Parathyroid adenoma (tissue), 2 donors: ENCODE results near the gene ANKRD44.

Experiments used
- H2AFZ ChIP-seq: fragments of 300-600 bp; sonication (generic); one replicate; pipeline ENCODE4 v1.7.0; 2017; ENCODE audit warnings: antibody characterized with exemption, mild to moderate bottlenecking
- H3K27ac ChIP-seq: fragments of 300-600 bp; sonication (generic); one replicate; pipeline ENCODE4 v1.7.0; 2017
- H3K27me3 ChIP-seq: fragments of 300-600 bp; sonication (generic); one replicate; pipeline ENCODE4 v1.7.0; 2017; ENCODE audit warnings: low read length; ENCODE audit not compliant: control insufficient read depth, insufficient read depth
- H3K36me3 ChIP-seq: fragments of 300-600 bp; sonication (generic); one replicate; pipeline ENCODE4 v1.7.0; 2017; ENCODE audit warnings: low read length; ENCODE audit not compliant: control insufficient read depth, insufficient read depth
- H3K4me1 ChIP-seq: fragments of 300-600 bp; sonication (generic); one replicate; pipeline ENCODE4 v1.7.0; 2017; ENCODE audit warnings: control low read depth
- H3K4me2 ChIP-seq: fragments of 300-600 bp; sonication (generic); one replicate; pipeline ENCODE4 v1.7.0; 2017; ENCODE audit warnings: low read length
- H3K4me3 ChIP-seq: fragments of 300-600 bp; sonication (generic); one replicate; pipeline ENCODE4 v1.7.0; 2017; ENCODE audit warnings: low read depth, low read length
- H3K79me2 ChIP-seq: fragments of 300-600 bp; sonication (generic); one replicate; pipeline ENCODE4 v1.7.0; 2017; ENCODE audit warnings: control low read depth
- H3K9ac ChIP-seq: fragments of 300-600 bp; sonication (generic); one replicate; pipeline ENCODE4 v1.7.0; 2017; ENCODE audit warnings: mild to moderate bottlenecking
- H3K9me3 ChIP-seq: fragments of 300-600 bp; sonication (generic); one replicate; pipeline ENCODE4 v1.7.0; 2017; ENCODE audit warnings: low read length; ENCODE audit not compliant: control insufficient read depth
- TF ChIP-seq, protein P1 (sequence below): fragments of 300-600 bp; sonication (generic); IDR thresholded peaks from one replicate; pipeline ENCODE4 v1.7.0; 2017; ENCODE audit warnings: antibody characterized with exemption, mild to moderate bottlenecking
- donor health status: primary hyperparathyroidism.

The ANKRD44 gene

GRCh38 chr2:197308585-197308984, 2.0 kb downstream of the ANKRD44 start:
- no peaks in the 10 kb centered on the region for H3K27me3 ChIP-seq
- TF ChIP-seq, protein P1, sequence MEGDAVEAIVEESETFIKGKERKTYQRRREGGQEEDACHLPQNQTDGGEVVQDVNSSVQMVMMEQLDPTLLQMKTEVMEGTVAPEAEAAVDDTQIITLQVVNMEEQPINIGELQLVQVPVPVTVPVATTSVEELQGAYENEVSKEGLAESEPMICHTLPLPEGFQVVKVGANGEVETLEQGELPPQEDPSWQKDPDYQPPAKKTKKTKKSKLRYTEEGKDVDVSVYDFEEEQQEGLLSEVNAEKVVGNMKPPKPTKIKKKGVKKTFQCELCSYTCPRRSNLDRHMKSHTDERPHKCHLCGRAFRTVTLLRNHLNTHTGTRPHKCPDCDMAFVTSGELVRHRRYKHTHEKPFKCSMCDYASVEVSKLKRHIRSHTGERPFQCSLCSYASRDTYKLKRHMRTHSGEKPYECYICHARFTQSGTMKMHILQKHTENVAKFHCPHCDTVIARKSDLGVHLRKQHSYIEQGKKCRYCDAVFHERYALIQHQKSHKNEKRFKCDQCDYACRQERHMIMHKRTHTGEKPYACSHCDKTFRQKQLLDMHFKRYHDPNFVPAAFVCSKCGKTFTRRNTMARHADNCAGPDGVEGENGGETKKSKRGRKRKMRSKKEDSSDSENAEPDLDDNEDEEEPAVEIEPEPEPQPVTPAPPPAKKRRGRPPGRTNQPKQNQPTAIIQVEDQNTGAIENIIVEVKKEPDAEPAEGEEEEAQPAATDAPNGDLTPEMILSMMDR = no peak
- H2AFZ ChIP-seq = no peak overlapping the region
- no peak overlapping the region for H3K4me3 ChIP-seq
- H3K4me1 ChIP-seq = peaks cover 8% of the 10 kb centered on the region
- no peak overlapping the region for H3K27ac ChIP-seq
- no peaks in the 10 kb centered on the region for H3K79me2 ChIP-seq
- no peak overlapping the region for H3K4me2 ChIP-seq
- H3K9ac ChIP-seq = no peak overlapping the region
- no peaks in the 10 kb centered on the region for H3K36me3 ChIP-seq
- H3K9me3 ChIP-seq = no peaks in the 10 kb centered on the region

DNA sequence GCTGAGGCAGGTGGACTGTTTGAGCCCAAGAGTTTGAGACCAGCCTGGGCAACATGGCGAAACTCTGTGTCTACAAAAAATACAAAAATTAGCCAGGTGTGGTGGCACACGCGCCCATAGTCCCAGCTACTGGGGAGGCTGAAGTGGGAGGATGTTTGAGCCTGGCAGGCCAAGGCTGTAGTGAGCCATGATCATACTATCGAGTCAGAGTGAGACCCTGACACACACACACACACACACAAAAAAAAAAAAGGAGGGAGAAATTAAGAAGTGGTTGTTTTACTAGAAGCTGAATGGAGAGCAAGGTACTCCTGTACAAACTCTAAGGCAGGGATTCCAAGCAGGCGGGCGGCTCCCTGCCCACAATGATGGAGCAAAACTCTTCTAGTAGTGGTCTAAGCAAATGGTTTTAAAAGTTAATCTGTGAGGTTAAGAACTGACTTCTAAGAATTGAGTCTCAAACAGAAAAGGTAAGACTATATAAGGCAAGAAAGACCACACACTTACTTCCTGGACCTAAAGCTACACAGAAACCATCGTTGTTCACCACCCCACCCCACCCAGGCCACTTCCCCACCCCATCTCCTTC, 2.6 kb downstream of the ANKRD44 start:
- Histone ChIP-seq H3K4me1 (peaks cover 8% of the 10 kb centered on the region), H3K27ac (no peak overlapping the region), H2AFZ (no peak overlapping the region), H3K9ac (no peak overlapping the region), H3K9me3 (no peaks in the 10 kb centered on the region), H3K79me2 (no peaks in the 10 kb centered on the region), H3K36me3 (no peaks in the 10 kb centered on the region), H3K27me3 (no peaks in the 10 kb centered on the region), H3K4me2 (no peak overlapping the region), H3K4me3 (no peak overlapping the region)
- TF ChIP-seq, protein P1 = no peak

DNA sequence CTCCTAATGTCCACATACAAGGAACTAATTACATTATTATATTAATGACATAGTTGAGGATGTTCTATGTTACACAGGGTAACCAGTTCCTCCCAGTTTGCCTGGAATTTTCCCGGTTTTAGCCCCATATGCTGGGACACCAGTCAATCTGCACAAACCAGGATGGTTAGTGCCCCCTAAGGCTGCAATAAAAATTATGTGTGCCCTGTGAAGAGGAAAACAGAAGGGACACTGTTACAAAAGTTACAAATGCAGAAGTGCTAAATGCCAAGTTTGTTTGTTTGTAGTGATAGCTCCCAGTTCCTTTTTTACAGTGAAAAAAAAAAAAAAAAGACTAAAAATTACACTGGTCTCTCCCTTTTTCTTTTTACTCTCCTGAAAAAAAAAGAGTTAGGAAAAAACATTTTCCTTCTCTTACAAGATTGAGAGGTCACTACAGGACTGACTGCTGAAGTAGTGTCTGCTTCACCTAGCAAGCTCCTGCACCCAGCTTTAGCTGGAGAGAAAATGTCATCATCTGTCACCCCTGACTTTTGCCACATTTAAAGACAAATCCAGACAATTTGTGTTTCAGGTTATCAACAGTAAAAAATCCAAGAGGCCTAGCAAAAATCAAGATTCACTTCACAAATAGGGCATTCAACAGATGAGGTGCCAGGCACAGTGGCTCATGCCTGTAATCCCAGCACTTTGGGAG, 3.2 kb downstream of the ANKRD44 start:
- H3K4me1 ChIP-seq = peaks cover 8% of the 10 kb centered on the region
- no peak overlapping the region for H3K4me2 ChIP-seq
- no peaks in the 10 kb centered on the region for H3K27me3 ChIP-seq
- H3K9me3 ChIP-seq = no peaks in the 10 kb centered on the region
- H2AFZ ChIP-seq = no peak overlapping the region
- no peak overlapping the region for H3K9ac ChIP-seq
- no peaks in the 10 kb centered on the region for H3K36me3 ChIP-seq
- no peak overlapping the region for H3K27ac ChIP-seq
- no peak overlapping the region for H3K4me3 ChIP-seq
- TF ChIP-seq, protein P1 = no peak
- H3K79me2 ChIP-seq = no peaks in the 10 kb centered on the region

GRCh38 chr2:197306696-197307040, 3.9 kb downstream of the ANKRD44 start:
- Histone ChIP-seq H2AFZ (no peak overlapping the region), H3K9me3 (no peaks in the 10 kb centered on the region), H3K27ac (no peak overlapping the region), H3K27me3 (no peaks in the 10 kb centered on the region), H3K4me2 (no peak overlapping the region), H3K36me3 (no peaks in the 10 kb centered on the region), H3K79me2 (no peaks in the 10 kb centered on the region), H3K4me3 (no peak overlapping the region), H3K9ac (no peak overlapping the region), H3K4me1 (peaks cover 8% of the 10 kb centered on the region)
- TF ChIP-seq, protein P1 = no peak
